NOMO-1 treated with DMSO at 0.1 percent for 48 hours (cell line): Measurements from ENCODE around the gene UBL5.
"Not testable (repeated sequence)": the region's sequence is repeated elsewhere in the genome, so short reads cannot be mapped to it uniquely, and the experiment has no call there.

Experiments
- DNase-seq: peaks from one replicate; lab custom pipeline; 2025; ENCODE audit not compliant: unreplicated experiment; lab: John Stamatoyannopoulos, UW

Gene UBL5

GRCh38 chr19:9827289-9828238 lies at the start of gene UBL5:
TSS of gene UBL5 (plus strand) at chr19:9827918. CDS start at chr19:9828338, 420 bp downstream.
- peak; percentile 89 for DNase-seq

- DNase-seq = no peak
These were observed 45.4 kb upstream of the UBL5 start for GRCh38 chr19:9782338-9782737.

GRCh38 chr19:9784163-9784496 lies 43.6 kb upstream of the UBL5 start:
- not testable (repeated sequence) for DNase-seq

- peak; percentile 92 for DNase-seq
These were observed 42.1 kb upstream of the UBL5 start for GRCh38 chr19:9785367-9786331.

- DNase-seq = no peak
These were observed 41.4 kb upstream of the UBL5 start for GRCh38 chr19:9786342-9786741.

- no peak for DNase-seq
These were observed 40.9 kb upstream of the UBL5 start for GRCh38 chr19:9786819-9787218.

GRCh38 chr19:9788604-9789003 lies 39.1 kb upstream of the UBL5 start:
- not testable (repeated sequence) for DNase-seq

- no peak for DNase-seq
These were observed 38.7 kb upstream of the UBL5 start for GRCh38 chr19:9789066-9789465.

- not testable (repeated sequence) for DNase-seq
These were observed 38.1 kb upstream of the UBL5 start for GRCh38 chr19:9789579-9789978.

GRCh38 chr19:9791073-9791367 lies 36.7 kb upstream of the UBL5 start:
- not testable (repeated sequence) for DNase-seq

- peak; percentile 85 for DNase-seq
These were observed 36.0 kb upstream of the UBL5 start for GRCh38 chr19:9791552-9792205.

GRCh38 chr19:9792206-9793070 lies 35.3 kb upstream of the UBL5 start:
- DNase-seq = peak; percentile 88

GRCh38 chr19:9793071-9793591 lies 34.6 kb upstream of the UBL5 start:
- no peak for DNase-seq

- peak; percentile 87 for DNase-seq
These were observed 31.5 kb upstream of the UBL5 start for GRCh38 chr19:9796113-9796773.

- DNase-seq = no peak
These were observed 29.8 kb upstream of the UBL5 start for GRCh38 chr19:9797871-9798270.

GRCh38 chr19:9799162-9799561 lies 28.6 kb upstream of the UBL5 start:
- no peak for DNase-seq

- DNase-seq = no peak
These were observed 25.7 kb upstream of the UBL5 start for GRCh38 chr19:9801976-9802375.

- DNase-seq = no peak
These were observed 20.9 kb upstream of the UBL5 start for GRCh38 chr19:9806803-9807202.
